GM15510 (cell line): Measurements from ENCODE around the gene LCN12.

Experiments used
- POLR2A ChIP-seq: IDR thresholded peaks from 3 replicates; pipeline ENCODE4 v1.6.1; 2011; ENCODE audit warnings: borderline replicate concordance; ENCODE audit not compliant: insufficient read length; ENCODE audit errors: extremely low read depth

LCN12 gene

GRCh38 chr9:136937186-136938001 lies 14.7 kb upstream of the LCN12 start:
- TF ChIP-seq POLR2A, result no peak

GRCh38 chr9:136939431-136939995 lies 12.6 kb upstream of the LCN12 start:
- TF ChIP-seq POLR2A, result no peak

- no peak for TF ChIP-seq POLR2A
Observed at GRCh38 chr9:136939996-136940525, 12.0 kb upstream of the LCN12 start.

- no peak for TF ChIP-seq POLR2A
Observed at GRCh38 chr9:136940526-136941230, 11.4 kb upstream of the LCN12 start.

- no peak for TF ChIP-seq POLR2A
Observed at GRCh38 chr9:136941231-136942111, 10.6 kb upstream of the LCN12 start.

DNA sequence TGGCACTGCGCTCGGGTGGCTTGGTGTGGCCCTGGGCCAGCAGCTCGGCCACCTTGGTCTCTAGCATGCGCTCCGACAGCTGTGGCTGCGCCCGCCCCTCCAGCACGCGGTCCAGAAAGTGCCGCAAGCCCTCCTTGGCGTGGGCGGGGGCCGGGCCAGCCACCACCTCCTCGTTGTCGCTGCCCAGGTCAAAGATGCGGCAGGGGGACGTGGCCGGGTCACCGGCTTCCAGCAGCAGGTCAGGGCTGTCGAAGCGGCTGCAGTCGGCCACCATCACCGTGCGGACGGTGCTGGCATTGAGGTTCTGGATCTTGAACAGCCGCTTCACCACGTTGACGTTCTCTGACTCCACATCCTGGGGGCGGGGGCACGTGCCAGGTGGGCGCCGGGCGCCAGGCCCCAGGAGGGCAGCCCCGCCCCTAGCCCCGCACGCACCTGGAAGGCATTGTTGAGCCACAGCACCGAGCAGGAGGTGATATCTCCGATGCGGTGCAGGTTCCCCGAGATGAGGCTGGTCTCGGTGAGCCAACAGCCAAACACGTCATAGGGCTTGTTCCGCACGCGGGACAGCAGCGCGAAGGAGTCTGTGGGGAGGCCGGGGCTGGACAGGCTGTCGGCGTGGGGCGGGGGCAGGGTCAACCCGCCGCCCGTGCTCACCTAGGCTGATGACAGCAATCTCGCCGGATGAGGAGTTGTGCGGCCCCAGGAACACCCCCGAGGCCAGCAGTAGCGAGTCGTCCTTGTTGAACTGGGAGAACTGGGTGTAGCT lies 9.8 kb upstream of the LCN12 start:
- no peak for TF ChIP-seq POLR2A

DNA sequence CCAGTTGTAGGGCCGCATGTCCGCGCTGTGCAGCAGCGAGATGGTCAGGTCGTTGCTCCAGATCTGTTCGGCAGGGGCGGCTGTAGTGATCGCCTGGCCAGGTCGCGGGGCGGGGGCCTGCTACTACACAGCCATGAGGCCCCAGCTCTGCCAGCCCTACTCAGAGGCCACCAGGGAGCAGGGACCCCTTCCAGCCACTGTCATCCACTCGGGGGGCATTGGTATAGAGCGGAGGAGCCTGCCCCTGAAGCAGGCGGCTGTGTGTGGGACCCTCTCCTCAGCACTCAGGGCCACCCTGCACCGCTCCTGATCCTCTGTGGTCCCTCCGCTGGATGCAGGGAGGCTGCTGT lies 9.2 kb upstream of the LCN12 start:
- no peak for TF ChIP-seq POLR2A

GRCh38 chr9:136943291-136944211 lies 8.5 kb upstream of the LCN12 start:
- no peak for TF ChIP-seq POLR2A

- no peak for TF ChIP-seq POLR2A
Observed at GRCh38 chr9:136944212-136944518, 7.9 kb upstream of the LCN12 start.

- TF ChIP-seq POLR2A, result peak; percentile 80
Observed at GRCh38 chr9:136944519-136945332, 7.3 kb upstream of the LCN12 start, which contains the start of the genes C8G and FBXW5. Gene C8G (plus strand): TSS chr9:136945243. CDS start chr9:136945321, 78 bp downstream. Gene FBXW5 (minus strand): TSS chr9:136944738. CDS start chr9:136944083, 655 bp downstream.

DNA sequence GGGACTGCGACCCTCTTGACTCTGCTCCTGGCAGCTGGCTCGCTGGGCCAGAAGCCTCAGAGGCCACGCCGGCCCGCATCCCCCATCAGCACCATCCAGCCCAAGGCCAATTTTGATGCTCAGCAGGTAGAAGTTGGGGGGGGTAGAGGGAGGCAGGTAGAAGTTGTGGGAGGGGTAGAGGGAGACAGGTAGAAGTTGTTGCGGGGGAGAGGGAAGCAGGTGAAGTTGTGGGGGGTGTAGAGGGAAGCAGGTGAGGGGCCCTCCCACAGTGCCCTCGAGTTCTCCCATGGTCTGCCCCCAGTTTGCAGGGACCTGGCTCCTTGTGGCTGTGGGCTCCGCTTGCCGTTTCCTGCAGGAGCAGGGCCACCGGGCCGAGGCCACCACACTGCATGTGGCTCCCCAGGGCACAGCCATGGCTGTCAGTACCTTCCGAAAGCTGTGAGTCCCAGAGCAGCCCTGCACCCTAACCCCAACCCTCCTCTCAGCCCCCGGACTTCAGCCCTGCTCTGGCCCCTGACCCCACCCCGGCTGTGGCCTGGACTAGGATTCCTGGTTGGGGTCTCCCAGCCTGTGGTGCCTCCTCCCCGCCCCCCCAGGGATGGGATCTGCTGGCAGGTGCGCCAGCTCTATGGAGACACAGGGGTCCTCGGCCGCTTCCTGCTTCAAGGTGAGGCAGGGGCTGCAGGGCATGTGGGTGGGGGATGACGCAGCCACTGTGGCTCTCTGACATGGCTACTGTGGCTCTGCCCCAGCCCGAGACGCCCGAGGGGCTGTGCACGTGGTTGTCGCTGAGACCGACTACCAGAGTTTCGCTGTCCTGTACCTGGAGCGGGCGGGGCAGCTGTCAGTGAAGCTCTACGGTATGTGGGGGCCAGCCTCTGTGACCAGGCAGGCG lies 6.5 kb upstream of the LCN12 start:
- TF ChIP-seq POLR2A, result no peak
